Activated T-cell treated with anti-CD3 and anti-CD28 coated beads for 1 hour (primary cell): ENCODE measurements around the gene PSAP.
"Not testable (repeated sequence)": the region's sequence is repeated elsewhere in the genome, so short reads cannot be mapped to it uniquely, and the experiment has no call there.

Source experiments
- DNase-seq: peaks from one replicate; pipeline ENCODE4 v3.0.0-alpha.2; 2020; ENCODE audit warnings: low read depth

PSAP gene

GRCh38 chr10:71873582-71874211 is 22.6 kb upstream of the PSAP start:
- DNase-seq, result no peak

DNA sequence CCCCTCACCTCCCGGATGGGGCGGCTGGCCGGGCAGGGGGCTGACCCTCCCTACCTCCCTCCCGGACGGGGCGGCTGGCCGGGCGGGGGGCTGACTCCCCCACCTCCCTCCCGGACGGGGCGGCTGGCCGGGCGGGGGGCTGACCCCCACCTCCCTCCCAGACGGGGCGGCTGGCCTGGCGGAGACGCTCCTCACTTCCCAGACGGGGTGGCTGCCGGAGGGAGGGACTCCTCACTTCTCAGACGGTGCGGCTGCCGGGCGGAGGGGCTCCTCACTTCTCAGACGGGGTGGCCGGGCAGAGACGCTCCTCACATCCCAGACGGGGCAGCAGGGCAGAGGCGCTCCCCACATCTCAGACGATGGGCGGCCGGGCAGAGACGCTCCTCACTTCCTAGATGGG is 18.6 kb upstream of the PSAP start:
- DNase-seq, result not testable (repeated sequence)

GRCh38 chr10:71868192-71868697 is 17.2 kb upstream of the PSAP start:
- no peak for DNase-seq

GRCh38 chr10:71865561-71866041 is 14.6 kb upstream of the PSAP start:
- DNase-seq, result no peak

DNA sequence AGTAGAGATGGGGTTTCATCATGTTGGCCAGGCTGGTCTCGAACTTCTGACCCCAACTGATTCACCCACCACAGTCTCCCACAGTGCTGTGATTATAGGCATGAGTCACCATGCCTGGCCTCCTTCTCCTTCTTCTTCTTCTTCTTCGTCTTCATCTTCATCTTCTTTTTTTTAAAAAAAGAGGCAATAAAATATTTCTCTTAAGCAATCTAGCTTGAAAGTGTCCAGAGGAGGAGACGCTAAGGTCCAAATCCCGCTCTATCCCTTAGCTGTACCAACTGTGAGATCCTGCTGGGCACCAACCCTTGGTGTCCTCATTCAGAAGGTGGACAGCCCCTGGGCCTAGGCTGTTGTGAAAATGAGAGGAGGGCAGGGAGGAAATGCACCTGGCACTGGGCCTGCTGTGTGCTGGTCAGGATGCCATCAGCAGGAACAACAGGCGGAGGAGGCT is 13.9 kb upstream of the PSAP start:
- DNase-seq, result no peak

DNA sequence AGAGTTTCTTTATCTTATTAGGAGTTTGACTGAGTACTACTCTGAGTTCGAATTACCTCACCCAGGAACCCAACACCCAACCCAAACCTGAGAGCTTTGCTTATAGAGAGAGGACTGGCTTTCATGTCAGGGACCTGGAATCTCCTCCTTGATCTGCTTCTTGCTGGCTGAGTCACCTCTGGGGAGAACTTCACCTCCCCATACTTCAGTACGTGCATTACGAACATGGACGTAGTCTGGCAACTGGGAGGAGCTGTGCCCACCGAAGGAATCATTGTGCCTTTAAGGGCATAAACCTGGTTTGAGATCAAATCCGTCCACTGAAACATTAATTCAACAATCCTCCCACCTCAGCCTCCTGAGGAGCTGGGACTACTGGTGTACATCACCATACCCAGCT is 12.2 kb upstream of the PSAP start:
- DNase-seq, result no peak

GRCh38 chr10:71860243-71861029 is 9.4 kb upstream of the PSAP start:
- DNase-seq, result no peak

GRCh38 chr10:71857934-71858890 is 7.2 kb upstream of the PSAP start:
- no peak for DNase-seq

DNA sequence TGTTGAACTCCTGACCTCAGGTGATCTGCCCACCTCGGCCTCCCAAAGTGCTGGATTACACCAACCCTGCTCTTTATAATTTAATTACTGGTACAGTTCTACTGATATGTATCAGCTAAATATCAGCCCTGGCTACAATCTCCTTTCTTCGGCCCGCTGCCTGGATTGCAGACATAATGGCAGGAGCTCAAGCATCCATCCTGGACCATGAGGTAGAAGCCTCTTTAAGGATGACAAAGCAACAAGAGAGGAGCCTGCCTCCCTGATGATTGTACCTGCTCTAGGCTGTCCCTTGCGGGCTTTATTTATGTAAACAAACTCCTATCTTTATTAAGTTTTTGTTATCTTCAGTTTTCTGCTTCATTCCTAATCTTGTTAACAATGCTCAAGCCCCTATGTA is 5.6 kb upstream of the PSAP start:
- DNase-seq, result no peak

DNA sequence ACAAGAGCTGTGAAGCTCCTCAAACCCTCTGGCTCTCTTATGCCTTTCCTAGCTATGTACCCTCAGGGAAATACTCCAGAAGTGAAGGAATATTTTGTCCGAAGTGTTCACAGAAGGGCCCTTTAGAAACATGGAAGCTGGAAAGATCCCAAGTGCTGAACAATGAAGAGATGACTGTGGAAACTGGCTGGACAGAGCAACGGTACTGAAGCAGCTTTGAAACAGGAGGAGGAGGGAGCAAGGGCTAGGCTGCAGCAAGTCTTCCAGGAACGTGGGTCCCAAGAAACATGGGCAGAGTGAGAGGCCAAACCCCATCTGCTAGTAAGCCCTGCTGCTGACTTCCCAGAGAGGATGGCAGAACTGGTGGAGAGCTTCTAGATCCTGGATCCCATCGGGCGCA is 3.0 kb upstream of the PSAP start:
- DNase-seq, result no peak

GRCh38 chr10:71852355-71852937 is 1.4 kb upstream of the PSAP start:
- no peak for DNase-seq

DNA sequence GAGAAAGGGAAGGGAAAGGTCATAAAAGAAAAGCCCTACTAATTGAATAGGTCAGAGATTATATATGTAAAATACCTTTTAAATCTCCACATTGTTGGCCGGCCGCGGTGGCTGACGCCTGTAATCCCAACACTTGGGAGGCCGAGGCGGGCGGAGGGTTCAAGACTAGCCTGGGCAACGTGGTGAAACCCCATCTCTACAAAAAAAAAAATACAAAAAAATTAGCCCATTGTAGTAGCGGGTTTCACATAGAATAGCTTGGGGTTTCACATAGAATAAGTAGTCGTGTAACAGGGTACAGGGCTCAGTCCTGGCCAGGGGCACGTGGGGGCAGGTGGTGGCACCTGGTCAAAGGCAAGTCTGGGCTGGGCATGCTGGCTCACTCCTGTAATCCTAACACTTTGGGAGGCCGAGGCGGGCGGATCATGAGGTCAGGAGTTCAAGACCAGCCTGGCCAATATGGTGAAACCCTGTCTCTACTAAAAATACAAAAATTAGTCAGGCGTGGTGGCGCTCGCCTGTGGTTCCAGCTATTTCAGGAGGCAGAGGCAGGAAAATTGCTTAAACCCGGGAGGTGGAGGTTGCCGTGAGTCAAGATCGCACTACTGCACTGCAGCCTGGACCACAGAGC is 529 bp upstream of the PSAP start:
- not testable (repeated sequence) for DNase-seq

- DNase-seq, result no peak
Measured at GRCh38 chr10:71850021-71850742, 869 bp downstream of the PSAP start.

- no peak for DNase-seq
Measured at GRCh38 chr10:71849461-71849908, 1.6 kb downstream of the PSAP start.

DNA sequence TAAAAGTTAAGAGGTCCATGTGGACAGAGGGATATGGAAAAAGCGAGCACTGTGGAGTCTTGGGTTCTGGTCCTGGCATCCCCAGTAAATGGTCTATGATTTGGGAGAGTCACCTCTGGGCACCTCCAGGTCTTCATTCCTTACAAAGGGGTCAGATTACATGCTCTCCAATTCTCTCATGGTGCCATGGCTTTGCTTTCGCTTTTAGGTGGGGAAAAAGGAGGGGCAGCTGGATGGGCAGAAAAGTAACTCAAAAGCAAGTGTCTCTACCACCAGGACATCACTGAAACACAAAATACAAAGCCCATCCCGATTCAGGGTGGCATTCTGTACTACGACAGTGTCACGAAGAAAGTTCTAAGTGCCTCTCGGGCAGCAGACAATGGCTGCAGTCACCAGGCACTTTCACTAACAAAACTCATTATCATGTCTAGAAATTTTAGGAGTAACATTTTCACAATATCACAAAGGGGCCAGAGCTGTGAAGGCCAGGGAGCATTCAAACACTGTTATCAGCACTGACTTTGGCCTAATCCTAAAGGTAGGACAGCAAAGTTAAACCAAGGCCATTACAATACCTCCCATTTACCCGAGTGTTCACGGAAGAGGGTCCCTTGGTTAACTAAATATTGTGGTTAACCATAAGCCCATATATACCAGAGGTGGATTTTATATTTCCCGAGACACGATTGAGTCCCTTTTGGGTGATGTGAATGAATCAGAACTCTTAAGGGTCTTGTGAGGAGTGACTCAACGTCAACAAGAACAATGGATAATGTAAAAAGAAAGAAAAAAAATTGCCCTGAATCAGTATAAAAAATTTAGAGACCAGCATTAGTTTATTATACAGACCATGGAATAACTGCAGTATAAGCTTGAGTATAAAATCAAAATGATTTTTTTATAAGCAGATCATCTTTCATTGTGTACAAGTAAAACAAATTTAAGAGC is 2.5 kb downstream of the PSAP start:
- no peak for DNase-seq

- no peak for DNase-seq
Measured at GRCh38 chr10:71847418-71847817, 3.6 kb downstream of the PSAP start.

- no peak for DNase-seq
Measured at GRCh38 chr10:71846816-71847215, 4.2 kb downstream of the PSAP start.

GRCh38 chr10:71845410-71846405 is 5.3 kb downstream of the PSAP start:
- DNase-seq, result no peak
